Parathyroid adenoma (tissue), 2 donors: ENCODE measurements around the gene TCF4.

Experiments used
- H2AFZ ChIP-seq: fragments of 300-600 bp; sonication (generic); one replicate; pipeline ENCODE4 v1.7.0; 2017; ENCODE audit warnings: antibody characterized with exemption, mild to moderate bottlenecking
- H3K27ac ChIP-seq: fragments of 300-600 bp; sonication (generic); one replicate; pipeline ENCODE4 v1.7.0; 2017
- H3K27me3 ChIP-seq: fragments of 300-600 bp; sonication (generic); one replicate; pipeline ENCODE4 v1.7.0; 2017; ENCODE audit warnings: low read length; ENCODE audit not compliant: control insufficient read depth, insufficient read depth
- H3K36me3 ChIP-seq: fragments of 300-600 bp; sonication (generic); one replicate; pipeline ENCODE4 v1.7.0; 2017; ENCODE audit warnings: low read length; ENCODE audit not compliant: control insufficient read depth, insufficient read depth
- H3K4me1 ChIP-seq: fragments of 300-600 bp; sonication (generic); one replicate; pipeline ENCODE4 v1.7.0; 2017; ENCODE audit warnings: control low read depth
- H3K4me2 ChIP-seq: fragments of 300-600 bp; sonication (generic); one replicate; pipeline ENCODE4 v1.7.0; 2017; ENCODE audit warnings: low read length
- H3K4me3 ChIP-seq: fragments of 300-600 bp; sonication (generic); one replicate; pipeline ENCODE4 v1.7.0; 2017; ENCODE audit warnings: low read depth, low read length
- H3K79me2 ChIP-seq: fragments of 300-600 bp; sonication (generic); one replicate; pipeline ENCODE4 v1.7.0; 2017; ENCODE audit warnings: control low read depth
- H3K9ac ChIP-seq: fragments of 300-600 bp; sonication (generic); one replicate; pipeline ENCODE4 v1.7.0; 2017; ENCODE audit warnings: mild to moderate bottlenecking
- H3K9me3 ChIP-seq: fragments of 300-600 bp; sonication (generic); one replicate; pipeline ENCODE4 v1.7.0; 2017; ENCODE audit warnings: low read length; ENCODE audit not compliant: control insufficient read depth
- TF ChIP-seq, protein P1 (sequence below): fragments of 300-600 bp; sonication (generic); IDR thresholded peaks from one replicate; pipeline ENCODE4 v1.7.0; 2017; ENCODE audit warnings: antibody characterized with exemption, mild to moderate bottlenecking
- donor health status: primary hyperparathyroidism.

The TCF4 gene

DNA sequence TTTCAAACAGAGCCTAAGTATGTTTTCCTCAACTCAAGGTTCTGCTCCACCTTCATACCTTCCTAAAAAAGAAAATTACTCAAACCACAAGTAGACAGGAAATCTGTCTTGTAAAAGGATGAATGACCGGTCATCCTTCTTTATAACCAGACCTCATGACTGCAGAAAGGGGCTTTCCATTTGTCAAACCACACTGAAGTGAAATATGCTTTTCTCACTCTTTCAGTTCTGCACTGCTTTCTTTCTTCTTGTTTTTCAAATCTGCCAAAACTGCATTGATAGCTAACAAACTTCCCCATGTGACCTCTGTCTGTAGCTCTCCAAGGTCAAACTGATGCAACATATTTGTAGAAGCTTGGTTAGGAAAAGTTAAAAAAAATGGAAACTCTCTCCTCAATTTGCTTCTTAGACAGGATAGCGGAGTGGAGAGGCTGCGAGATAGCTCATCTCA lies 319.8 kb downstream of the TCF4 start:
- TF ChIP-seq, protein P1, sequence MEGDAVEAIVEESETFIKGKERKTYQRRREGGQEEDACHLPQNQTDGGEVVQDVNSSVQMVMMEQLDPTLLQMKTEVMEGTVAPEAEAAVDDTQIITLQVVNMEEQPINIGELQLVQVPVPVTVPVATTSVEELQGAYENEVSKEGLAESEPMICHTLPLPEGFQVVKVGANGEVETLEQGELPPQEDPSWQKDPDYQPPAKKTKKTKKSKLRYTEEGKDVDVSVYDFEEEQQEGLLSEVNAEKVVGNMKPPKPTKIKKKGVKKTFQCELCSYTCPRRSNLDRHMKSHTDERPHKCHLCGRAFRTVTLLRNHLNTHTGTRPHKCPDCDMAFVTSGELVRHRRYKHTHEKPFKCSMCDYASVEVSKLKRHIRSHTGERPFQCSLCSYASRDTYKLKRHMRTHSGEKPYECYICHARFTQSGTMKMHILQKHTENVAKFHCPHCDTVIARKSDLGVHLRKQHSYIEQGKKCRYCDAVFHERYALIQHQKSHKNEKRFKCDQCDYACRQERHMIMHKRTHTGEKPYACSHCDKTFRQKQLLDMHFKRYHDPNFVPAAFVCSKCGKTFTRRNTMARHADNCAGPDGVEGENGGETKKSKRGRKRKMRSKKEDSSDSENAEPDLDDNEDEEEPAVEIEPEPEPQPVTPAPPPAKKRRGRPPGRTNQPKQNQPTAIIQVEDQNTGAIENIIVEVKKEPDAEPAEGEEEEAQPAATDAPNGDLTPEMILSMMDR, result no peak
- Histone ChIP-seq H3K36me3 (no peaks in the 10 kb centered on the region), H3K4me1 (peaks cover 7% of the 10 kb centered on the region)

GRCh38 chr18:55266981-55267380 lies 321.0 kb downstream of the TCF4 start:
- TF ChIP-seq, protein P1, result no peak
- no peak overlapping the region for H2AFZ ChIP-seq

More for the DNA sequence above, 319.8 kb downstream of the TCF4 start:
- H2AFZ ChIP-seq, result no peak overlapping the region
- no peak overlapping the region for H3K4me2 ChIP-seq
- H3K79me2 ChIP-seq, result no peaks in the 10 kb centered on the region
- H3K9ac ChIP-seq, result no peak overlapping the region
- H3K9me3 ChIP-seq, result no peaks in the 10 kb centered on the region
- no peaks in the 10 kb centered on the region for H3K27me3 ChIP-seq
- H3K27ac ChIP-seq, result no peak overlapping the region
- H3K4me3 ChIP-seq, result no peak overlapping the region

GRCh38 chr18:55265984-55266383 lies 322.0 kb downstream of the TCF4 start:
- Histone ChIP-seq H3K9me3 (no peaks in the 10 kb centered on the region), H3K4me3 (no peak overlapping the region), H3K27ac (no peak overlapping the region), H2AFZ (no peak overlapping the region), H3K27me3 (no peaks in the 10 kb centered on the region), H3K4me2 (no peak overlapping the region), H3K9ac (no peak overlapping the region), H3K79me2 (no peaks in the 10 kb centered on the region), H3K36me3 (no peaks in the 10 kb centered on the region), H3K4me1 (peaks cover 7% of the 10 kb centered on the region)
- TF ChIP-seq, protein P1, result no peak

More at GRCh38 chr18:55266981-55267380, 321.0 kb downstream of the TCF4 start:
- Histone ChIP-seq H3K36me3 (no peaks in the 10 kb centered on the region), H3K27me3 (no peaks in the 10 kb centered on the region), H3K9me3 (no peaks in the 10 kb centered on the region), H3K4me2 (no peak overlapping the region), H3K4me3 (no peak overlapping the region), H3K4me1 (peaks cover 7% of the 10 kb centered on the region), H3K79me2 (no peaks in the 10 kb centered on the region), H3K9ac (no peak overlapping the region), H3K27ac (no peak overlapping the region)

DNA sequence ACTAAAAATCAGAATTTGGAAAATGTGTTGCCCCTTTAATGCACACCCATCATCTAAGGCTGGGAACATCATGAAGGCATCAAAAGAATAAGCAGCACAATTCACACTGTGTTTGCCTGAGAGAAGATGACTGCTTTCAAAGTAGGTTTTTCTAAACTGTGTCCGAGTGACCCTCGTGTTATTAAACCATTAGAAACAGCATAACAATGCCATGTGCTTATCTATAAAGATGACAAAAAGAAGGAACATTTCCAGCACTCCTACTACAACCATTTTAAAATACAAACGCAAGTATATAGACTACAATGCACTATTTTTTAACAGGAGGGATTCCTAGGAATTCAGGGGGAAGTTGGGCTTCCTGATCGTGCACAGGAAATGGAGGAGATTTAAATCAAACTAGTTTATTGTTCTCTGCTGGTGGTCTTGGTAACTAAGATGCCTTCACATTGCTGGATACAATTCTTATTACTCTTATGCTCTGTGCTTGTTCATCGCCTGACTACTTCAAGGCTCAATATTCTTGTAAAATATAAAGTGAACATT lies 322.8 kb downstream of the TCF4 start:
- Histone ChIP-seq H3K27ac (peak overlapping the region; percentile 48), H3K4me2 (no peak overlapping the region), H3K4me3 (no peak overlapping the region), H3K9me3 (no peaks in the 10 kb centered on the region), H3K4me1 (peaks cover 7% of the 10 kb centered on the region), H3K9ac (no peak overlapping the region), H3K79me2 (no peaks in the 10 kb centered on the region), H3K36me3 (no peaks in the 10 kb centered on the region), H3K27me3 (no peaks in the 10 kb centered on the region), H2AFZ (no peak overlapping the region)
- TF ChIP-seq, protein P1, result no peak

DNA sequence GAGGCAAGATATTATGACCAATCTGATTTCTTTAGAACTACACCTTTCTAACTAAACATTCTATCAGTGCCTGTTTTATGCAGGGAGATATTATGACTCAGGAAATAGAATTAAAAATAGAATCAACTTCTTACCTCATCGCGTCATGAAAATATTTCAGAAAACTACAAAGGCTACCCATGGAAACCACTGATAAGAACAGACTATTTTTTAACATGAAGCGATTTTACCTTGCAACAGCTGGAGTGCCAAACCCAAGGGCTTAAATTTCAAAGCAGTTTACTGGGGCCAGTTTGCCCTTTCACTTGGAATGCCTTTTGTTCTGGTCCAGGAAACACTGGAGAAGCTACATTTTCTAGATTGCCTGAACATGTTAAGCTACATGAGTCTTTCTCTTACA lies 323.9 kb downstream of the TCF4 start:
- Histone ChIP-seq H3K4me3 (no peak overlapping the region), H3K36me3 (no peaks in the 10 kb centered on the region), H3K9me3 (no peaks in the 10 kb centered on the region), H3K27ac (peak overlapping the region; percentile 48), H3K27me3 (no peaks in the 10 kb centered on the region), H2AFZ (peak overlapping the region; percentile 26), H3K79me2 (no peaks in the 10 kb centered on the region), H3K9ac (no peak overlapping the region), H3K4me2 (no peak overlapping the region), H3K4me1 (peaks cover 7% of the 10 kb centered on the region)
- TF ChIP-seq, protein P1, result no peak
